ENCODE measurements around the gene EIF3L.

The EIF3L gene

DNA sequence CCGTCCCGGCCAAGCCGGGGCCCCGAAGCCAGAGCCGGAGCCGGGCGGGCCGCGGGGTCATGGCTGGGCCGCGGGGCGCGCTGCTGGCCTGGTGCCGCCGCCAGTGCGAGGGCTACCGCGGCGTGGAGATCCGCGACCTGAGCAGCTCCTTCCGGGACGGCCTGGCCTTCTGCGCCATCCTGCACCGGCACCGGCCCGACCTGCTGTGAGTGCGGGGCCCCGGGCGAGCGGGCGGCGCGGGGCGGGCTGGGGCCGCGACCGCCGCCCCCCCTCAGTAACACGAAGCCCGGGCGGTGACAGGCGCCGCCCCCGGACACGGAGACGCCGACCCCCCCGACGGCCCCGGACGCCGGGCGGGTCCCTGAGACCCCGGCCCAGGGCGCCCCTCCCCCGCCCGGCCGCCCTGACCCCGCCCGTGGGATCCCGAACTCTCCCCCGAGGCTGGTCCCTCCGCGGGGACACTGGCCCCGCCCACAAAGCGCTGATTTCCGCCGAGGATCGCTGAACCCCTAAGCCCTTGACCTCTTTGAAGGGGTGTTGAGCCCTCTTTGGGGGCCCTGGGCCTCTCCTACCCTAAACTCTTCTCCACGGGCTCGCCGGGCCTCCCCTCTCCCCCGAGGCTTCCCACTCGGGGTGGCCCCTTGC is 57.3 kb downstream of the EIF3L start:
- no peak for FAIRE-seq

DNA sequence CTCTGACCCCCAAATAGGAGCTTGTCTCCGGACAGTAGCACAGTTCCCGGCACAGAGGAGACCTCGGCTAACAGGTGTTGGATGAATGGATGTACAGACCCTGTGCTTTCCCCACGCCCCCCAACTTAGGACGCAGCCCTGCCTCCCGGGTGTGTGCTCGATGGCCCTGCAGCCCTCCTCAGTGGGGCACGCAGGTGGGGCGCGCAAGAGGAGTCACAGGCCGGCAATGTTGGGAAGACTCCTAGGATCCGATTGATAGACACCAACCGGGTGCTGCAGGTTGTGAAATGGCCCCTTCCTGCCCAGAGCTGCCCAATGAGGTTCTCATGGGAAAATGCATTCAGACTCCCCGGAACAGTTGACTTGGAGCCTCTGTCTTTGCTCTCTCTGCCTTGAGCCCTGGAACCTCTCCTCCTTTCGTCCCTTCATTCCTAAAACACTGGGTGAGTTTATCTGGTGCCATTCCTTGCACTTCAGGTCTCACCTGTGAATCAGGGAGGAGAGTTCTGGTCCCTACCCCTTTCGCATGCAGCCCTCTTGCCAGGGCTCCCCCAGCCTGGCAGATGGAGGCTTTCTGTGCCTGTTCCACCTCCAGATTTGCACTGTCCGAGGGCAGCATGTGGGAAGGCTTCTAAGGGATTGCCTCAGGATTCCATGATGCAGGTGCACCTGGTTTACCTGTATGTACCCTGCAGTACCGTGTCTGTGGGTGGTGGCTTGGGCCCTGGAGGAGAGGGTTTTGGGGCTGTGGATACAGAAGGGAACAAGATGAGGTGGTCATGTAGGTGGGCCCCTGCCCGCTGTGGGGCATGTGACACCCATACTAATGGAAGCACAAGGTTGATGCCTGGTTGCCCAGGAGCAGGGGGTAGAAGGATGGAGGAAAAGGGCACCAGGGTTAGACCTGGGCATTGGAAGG is 58.1 kb downstream of the EIF3L start:
- FAIRE-seq = no peak

DNA sequence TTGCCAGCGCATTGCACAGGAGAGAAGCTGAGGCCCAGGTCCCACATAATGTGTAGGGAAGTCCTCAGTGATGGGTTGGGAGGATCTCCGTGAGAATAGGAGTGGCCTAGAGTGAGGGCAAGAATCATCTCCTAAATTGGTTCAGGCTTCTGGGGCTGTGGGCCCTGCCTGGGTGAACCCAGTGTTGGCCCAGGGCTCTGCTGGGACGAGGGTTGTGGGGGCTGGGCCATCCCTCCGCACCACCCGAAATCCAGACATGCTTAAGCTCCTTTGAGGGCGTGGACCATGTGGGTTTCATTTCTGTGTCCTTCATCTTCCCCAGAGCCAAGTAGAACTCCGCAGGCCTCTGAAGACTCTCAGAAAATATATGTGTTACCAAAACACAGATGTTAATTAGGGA is 60.5 kb downstream of the EIF3L start:
- no peak for FAIRE-seq

DNA sequence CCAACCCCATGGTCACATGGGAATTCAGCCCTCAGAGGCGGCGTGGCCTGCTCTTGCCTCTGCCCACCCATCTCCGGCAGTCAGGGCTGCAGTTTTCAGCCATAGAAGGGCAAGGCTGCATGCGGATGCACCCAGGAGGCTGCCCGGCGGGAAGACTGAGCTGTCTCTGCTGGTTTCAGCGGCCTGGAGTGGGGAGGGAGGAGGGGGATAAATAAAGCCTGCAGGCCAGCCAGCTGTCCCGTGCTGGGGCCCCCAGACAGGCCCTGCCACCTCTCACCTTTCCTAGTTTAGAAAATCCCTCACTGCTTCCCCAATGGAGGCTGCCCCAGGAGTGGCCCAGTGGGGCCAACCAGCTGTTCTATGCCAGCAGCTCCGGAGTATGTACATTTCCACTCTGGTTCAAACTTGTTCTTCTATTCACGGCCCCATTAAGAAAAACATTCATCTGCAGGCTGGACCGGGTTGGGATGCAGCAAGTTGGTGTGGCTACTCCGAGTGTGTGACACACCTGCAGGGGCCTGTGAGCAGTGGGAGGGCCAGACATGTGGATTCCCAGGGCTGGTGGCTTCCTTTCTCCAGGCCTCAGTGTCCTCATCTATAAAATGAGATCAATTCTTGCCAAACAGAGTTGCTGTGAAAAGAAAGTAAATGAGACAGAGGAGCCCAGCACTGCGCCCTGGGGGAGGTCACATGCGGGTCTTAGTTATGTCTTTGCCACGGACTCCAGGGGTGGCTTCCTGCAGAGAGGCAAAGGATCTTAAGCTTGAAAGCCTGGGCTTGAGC is 61.9 kb downstream of the EIF3L start:
- no peak for FAIRE-seq

DNA sequence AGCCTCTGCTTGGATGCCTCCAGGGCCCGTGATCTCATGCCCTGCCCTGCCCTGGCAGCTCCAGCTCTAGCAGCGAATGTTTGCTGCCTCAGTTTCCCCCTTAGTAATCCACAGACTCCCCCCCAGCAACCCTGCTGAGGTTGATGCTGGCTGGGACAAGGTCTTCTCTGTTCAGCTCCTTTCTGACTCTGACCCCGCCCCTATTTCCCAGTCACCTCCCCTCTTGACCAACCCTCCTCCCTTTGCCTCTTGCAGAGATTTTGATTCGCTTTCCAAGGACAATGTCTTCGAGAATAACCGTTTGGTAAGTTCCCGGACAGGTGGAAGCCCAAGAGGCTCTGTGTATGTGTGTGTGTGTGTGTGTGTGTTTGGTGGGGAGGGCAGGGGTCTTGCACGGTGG is 62.5 kb downstream of the EIF3L start:
- FAIRE-seq = no peak

DNA sequence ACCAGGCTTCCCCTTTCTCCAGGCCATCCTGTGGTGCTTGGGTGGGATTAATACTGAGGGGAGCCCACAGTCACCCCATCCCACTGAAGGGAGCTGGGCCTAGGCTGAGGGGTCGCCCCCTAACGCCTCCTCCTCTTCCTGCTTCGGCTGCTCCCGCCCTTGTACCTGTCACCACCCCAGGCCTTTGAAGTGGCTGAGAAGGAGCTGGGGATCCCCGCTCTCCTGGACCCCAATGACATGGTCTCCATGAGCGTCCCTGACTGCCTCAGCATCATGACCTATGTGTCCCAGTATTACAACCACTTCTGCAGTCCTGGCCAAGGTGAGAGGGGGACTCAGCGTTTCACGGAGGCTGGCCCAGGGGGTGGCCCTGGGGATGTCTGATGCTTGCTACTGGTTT is 63.0 kb downstream of the EIF3L start:
- no peak for FAIRE-seq

DNA sequence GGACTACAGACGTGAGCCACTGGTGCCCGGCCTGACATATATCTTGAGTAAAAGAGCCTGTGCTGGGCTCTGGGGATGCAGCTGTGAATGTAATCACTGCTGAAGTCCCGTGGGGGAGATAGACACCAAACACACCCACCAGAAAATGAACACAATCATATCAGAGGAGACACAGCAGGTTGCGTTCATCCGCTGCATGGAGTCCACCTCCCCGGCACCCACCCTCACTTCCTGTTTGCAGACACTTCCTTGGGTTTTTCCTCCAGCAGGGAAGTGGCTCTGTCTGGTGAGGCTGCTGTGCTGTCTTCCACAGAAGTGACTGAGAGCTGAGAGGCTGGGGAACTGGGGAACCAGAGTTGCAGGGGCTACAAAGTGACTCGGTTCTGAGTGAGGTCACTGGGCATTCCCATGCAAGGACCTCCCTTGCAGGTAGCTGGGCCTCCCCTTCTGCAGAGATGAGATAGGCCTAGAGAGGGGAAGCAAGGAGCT is 64.1 kb downstream of the EIF3L start:
- FAIRE-seq = no peak

DNA sequence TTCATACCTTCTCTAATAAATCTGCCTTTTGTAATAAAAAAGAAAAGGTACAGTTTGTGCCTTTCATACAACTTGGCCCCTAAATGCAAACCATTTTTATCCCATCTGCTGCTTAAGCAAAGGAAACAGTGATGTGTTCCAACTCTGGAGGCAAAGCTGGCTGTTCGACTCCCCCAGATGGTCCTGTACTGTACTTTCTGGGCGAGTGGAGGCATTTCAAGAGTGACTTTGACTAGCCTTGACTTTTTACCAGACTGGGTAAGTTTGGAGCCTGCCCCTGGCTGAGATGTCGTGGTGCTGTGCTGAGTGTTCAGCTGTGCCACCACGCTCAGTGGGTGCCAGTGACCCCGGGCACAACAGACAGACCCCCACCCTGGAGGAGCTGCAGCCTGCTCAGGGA is 67.1 kb downstream of the EIF3L start:
- no peak for FAIRE-seq

DNA sequence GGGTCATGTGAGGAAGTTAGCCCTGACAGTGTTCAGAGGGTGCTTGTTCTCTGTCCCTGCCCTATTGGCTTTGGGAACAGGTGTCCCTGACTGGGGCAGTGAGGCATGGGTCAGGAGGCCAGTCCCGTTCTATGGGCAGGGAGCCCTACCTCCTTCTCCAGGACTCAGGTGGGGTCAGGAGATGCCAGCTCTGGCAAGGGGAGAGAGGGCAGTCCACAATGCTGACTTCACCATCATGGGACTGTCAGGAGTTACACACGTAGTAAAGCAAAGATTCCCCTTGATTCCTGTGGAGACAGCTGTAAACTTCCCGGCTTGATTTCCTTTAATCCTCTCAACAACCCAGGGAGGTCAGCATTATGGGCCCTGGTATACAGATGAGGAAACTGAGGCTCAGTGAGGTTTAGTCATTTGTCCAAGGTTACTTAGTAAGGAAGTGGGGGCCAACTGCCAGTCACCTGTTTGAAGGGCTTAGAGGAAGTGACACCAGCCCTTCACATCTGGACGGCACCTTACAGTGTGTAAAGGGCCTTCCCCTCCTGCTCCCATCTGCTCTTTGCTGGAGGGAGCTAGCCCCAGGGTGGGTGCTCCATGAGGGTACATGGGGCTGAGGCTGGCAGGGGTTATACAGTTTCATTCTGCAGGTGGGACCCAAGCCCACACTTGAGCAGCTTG is 68.8 kb downstream of the EIF3L start:
- FAIRE-seq = no peak

DNA sequence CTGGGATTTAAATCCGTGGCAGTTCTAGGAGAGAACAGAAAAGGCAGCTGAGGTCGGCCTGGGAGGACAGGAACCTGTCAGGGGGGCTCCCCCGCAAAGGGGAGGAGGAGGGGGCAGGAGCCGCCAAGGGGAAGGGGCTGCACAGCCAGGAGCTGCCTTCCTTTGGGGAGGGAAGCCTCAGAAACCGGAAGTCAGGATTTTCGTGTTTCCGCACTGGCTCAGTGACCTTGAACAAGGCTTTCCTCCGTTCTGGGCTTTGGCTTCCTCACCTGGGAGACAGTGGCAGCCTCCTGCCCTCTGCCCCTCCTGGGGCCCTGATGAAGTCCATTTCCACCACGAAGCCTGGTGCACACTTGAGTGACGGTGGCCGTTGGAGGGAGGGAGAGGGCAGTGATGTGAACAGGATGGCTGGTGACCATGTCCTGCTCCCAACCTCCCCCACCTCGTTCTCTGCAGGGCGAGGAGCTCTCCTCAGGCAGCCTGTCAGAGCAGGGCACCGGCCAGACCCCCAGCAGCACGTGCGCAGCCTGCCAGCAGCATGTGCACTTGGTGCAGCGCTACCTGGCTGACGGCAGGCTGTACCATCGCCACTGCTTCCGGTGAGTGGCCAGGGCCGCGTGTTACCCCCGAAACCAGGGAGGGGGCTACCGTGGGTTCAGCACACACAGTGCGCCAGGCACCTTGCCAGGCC is 69.5 kb downstream of the EIF3L start:
- FAIRE-seq = no peak

DNA sequence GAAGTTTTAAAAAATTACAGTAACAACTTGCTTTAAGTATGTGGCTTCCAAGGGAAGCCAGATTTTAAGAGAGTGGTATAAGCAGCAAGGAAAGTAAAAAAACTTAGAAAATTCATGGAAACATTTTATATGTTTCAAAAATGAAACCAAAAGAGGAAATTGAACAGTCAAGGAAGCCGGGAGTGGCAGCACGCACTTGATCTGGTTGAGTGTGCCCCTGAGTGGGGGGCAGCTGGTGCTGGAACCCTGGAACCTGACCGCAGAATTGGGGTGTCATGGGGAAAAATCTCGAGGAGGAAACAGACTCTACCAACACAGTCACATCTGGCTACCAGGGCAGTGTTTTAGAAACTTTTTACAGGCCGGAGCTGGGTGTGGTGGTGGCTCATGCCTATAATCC is 70.9 kb downstream of the EIF3L start:
- FAIRE-seq = no peak

DNA sequence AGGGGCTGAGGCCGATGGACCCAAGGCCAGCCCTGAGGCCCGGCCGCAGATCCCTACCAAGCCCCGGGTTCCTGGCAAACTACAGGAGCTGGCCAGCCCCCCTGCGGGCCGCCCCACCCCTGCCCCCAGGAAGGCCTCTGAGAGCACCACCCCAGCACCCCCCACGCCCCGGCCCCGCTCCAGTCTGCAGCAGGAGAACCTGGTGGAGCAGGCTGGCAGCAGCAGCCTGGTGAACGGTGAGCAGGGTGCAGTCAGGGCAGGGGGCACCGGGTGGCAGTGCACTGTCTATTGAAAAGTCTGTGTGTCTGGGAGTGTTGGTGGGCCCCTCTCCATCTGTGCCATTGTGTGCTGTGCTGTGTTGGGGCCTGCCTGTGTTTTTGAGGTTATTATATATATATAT is 73.0 kb downstream of the EIF3L start:
- no peak for FAIRE-seq

DNA sequence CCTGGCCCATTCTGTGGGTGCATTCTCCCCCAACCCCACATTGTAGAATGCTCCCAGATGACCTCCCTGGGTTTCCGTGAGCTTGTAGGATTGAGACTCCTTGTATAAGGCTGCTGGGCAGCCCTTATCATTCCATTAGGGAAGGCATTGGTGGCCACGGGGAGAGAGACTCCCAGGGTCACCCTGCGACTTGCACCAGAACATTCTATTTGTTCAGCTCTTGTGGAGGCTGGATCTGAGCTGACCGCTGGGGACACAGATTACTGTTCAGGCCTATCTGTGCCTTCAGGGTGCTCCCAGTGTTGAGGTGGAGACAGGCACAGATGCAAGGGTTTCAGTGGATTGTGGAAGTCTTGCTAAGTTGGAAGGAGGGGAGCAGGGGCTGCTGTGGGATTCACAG is 74.7 kb downstream of the EIF3L start:
- FAIRE-seq = no peak

DNA sequence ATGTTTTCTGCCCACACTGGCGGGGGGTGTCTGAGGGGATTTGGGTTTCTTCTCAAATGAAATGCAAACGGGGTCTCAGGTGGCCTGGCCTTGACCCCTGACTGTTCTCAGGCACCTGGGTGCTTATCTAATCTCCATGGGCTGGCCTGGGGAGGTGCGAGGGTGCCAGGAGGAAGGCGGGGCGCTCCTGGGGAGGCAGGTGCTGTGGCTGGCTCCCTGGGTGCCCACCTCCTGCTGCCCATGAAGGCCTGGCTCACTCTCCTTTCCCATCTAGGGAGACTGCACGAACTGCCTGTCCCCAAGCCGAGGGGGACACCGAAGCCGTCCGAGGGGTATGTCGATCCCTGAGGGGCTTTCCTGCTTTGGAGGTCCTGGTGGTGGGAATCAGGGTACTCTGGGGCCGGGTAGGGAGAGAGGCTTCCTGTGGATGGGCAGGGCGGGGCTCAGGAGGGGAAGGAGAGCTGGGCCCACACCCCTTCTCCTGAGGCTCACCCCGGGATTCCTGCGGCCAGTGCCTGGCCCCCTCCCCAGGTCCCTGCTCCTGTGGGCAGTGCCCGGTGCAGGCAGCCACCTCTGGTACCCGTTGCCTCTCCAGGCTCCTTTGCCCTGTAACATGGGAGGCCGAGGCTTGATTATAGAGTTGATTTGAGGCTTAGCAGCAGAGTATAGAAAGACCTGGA is 75.3 kb downstream of the EIF3L start:
- no peak for FAIRE-seq

DNA sequence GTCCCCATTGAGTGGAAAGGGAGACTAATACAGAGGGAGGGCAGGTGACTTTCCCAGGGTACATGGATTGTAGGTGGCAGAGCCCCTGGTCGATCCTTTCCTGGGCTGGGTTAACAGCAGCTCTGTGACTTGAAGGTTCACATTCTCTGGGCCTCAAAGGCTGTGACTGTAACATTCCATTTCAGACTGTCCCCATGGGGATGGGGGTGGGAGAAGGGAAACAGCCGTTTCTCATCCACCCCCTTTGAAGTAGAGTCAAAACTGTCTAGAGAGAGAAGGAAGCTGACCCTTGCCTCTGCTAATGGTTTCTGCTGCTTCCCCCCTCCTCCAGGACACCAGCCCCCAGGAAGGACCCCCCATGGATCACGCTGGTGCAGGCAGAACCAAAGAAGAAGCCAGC is 76.1 kb downstream of the EIF3L start:
- no peak for FAIRE-seq

DNA sequence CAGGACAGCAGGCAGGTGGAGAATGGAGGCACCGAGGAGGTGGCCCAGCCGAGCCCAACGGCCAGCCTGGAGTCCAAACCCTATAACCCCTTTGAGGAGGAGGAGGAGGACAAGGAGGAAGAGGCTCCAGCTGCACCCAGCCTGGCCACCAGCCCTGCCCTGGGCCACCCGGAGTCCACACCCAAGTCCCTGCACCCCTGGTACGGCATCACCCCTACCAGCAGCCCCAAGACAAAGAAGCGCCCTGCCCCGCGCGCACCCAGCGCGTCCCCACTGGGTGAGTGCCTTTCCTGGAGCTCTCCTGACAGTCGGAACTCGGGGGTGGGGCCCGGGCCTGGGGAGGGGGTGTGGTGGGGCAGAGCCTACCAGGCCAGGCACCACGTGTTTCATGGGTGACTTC is 76.5 kb downstream of the EIF3L start:
- FAIRE-seq = no peak

DNA sequence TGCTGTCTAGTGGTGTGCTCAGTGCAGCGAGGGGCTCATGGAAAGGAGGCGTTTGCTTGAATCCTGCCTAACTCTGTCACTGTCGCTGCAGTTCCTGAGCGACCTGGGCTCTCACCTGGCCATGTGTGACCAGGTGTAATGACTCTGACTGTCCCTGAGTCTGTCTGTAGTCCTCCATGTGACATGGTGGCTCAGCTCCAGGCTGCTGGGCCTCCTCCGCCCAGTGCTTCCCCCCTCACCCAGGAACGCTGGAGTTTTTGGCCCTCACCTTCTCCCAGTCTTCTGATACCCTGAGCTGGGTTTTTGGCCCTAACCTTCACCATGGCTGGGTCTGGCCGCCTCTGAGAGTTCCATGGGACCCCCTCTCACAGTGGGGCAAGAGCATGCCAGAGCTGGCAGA is 77.1 kb downstream of the EIF3L start:
- no peak for FAIRE-seq

DNA sequence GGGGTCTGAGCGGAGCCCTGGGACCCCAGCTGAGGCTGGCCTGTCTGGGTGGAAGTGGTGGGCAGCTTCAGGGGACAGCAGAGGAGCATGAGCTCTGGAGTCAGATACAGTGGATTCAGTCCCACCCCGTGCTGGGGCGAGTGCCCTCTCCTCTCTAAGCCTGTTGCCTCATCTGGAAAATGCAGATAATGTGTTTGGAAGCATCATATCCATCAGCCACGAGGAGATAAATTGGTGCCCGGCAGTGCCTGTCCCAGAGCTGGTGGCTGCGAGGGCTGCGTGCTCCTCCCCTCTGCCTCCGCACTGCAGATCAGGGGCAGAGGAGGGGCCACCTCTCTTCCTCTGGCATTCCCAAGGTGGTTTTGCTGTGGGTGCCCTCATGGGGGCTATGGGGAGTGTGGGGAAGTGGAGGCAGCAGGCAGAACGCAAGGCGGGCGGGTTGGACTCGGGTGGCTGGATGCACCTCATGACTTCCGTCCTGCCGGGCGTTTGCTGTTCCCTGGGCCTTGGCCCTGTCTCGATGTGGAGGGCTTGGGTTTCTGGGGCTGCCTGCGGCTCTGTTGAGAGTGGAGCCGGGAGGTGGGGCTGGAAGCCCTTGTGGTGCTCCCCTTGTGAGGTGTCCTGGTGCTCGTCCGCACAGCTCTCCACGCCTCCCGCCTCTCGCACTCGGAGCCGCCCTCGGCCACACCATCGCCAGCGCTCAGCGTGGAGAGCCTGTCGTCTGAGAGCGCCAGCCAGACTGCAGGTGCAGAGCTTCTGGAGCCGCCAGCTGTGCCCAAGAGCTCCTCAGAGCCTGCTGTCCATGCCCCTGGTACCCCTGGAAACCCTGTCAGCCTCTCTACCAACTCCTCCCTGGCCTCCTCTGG is 77.8 kb downstream of the EIF3L start:
- no peak for FAIRE-seq

DNA sequence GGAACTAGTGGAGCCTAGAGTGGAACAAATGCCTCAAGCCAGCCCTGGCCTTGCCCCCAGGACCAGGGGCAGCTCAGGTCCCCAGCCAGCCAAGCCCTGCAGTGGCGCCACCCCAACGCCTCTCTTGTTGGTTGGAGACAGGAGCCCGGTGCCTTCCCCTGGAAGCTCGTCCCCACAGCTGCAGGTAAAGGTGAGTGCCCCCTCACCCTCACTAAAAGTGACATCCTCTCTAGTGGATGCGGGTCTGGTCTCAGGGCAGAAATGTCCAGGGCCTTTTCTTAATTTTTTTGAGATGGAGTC is 78.4 kb downstream of the EIF3L start:
- no peak for FAIRE-seq

DNA sequence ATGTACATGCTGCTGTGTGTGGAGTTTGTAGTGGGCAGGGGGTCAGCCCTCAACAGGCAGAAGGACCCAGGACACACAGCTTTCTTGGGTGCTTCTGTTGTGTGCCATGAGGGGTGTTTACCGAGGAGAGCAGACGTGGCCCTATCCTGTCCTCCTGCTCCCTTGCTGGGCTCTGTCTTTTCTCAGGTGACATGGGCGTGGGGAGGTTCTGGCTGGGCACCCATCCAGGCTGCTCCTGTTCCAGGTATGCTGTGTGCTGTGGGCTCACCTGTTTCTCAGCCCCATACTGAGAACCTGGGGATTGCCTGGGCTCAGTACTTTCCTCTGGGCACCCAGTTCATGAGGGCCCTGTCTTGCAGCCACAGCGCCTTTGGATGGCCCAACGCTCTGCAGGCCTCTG is 80.2 kb downstream of the EIF3L start:
- no peak for FAIRE-seq
